Activated CD8-positive, alpha-beta memory T cell treated with anti-CD3 and anti-CD28 coated beads, Interleukin-2, amount 50 U/mL, for 1 hour (primary cell): ENCODE measurements around the gene CHEK1.
A peak's percentile ranks its signal among the peaks of the same experiment; 100 is the strongest.
"Not testable (repeated sequence)": the region's sequence is repeated elsewhere in the genome, so short reads cannot be mapped to it uniquely, and the experiment has no call there.

Experiments
- DNase-seq: peaks from one replicate; pipeline ENCODE4 v3.0.0-alpha.2; 2020; ENCODE audit errors: extremely low read depth

CHEK1 gene

GRCh38 chr11:125624756-125625213 is at the start of gene CHEK1:
TSS of gene CHEK1 (plus strand) at chr11:125625163. CDS start at chr11:125626769, 1,606 bp downstream.
- DNase-seq, result no peak

DNA sequence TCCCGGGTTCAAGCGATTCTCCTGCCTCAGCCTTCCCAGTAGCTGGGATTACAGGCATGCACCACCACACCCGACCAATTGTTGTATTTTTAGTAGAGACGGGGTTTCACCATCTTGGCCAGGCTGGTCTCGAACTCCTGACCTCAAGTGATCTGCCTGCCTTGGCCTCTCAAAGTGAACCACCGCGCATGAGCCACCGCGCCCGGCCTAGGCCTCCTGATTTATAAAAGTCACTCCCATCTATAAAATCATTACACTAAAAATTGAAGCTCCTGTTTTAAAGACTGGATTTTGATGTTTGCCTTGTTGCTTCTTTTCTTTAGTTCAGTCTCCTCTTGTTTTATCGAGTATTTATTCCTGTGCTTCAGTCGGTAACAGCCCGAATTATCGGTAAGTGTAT is 47.8 kb upstream of the CHEK1 start:
- DNase-seq, result not testable (repeated sequence)

GRCh38 chr11:125578783-125579182 is 46.2 kb upstream of the CHEK1 start:
- no peak for DNase-seq

GRCh38 chr11:125579811-125580210 is 45.2 kb upstream of the CHEK1 start:
- no peak for DNase-seq

DNA sequence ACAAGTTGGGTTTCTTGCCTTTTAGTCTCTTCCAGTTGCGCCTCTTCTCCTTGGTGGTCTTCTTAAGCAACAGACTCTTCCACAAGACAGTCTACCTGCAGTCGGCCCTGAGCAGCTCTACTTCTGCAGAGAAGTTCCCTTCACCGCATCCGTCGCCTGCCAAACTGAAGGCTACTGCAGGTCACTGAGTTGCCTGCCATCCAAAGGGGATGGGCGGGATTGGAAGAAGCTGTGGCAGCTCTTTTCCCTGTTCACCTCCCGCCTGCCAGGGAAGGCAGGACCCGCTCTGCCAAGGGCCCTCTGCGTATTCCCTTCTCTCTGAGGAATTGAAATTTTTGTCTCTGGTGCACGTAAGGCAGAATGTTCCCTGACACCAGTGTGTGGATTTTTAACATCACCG is 41.5 kb upstream of the CHEK1 start:
- DNase-seq, result no peak

DNA sequence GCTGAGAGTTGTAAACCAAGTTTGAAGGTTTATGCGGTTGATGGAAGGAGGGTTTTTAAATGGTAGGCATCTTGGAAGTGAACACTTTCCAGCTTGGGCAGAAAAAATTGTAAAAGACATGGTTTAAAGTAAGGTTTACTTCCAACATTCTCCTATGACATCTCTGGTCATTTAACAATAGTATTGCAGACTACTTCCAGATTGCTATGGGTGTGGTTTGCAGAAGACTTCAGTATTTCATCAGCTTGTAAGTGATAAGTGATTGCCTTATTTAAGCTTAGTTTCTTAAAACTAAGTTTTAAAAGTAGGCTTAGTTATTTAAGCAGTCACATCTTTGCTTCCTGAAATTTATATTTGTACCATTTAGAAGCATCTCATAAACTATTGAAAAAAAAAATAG is 39.5 kb upstream of the CHEK1 start:
- no peak for DNase-seq

- no peak for DNase-seq
Observed at GRCh38 chr11:125586623-125587022, 38.3 kb upstream of the CHEK1 start.

DNA sequence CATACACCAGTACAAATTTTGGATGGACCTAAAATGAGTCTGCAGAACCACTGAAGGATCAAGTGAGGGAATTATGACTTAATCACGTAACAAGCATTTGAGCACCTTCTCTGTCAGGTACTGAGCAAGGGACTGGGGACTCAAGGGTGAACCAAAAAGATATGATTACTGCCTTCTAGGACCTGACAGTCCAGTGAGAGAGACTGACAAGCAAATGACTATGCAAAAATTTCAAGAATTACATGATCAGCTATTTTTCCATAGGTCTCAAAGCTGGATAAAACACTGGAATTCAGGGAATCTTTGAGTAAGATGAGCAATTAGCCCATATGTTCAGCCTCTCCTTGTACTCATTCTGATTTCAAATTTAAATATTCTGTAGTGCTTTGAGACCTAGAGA is 37.5 kb upstream of the CHEK1 start:
- DNase-seq, result no peak

- no peak for DNase-seq
Observed at GRCh38 chr11:125588505-125588904, 36.5 kb upstream of the CHEK1 start.

- no peak for DNase-seq
Observed at GRCh38 chr11:125591649-125592304, 33.2 kb upstream of the CHEK1 start.

DNA sequence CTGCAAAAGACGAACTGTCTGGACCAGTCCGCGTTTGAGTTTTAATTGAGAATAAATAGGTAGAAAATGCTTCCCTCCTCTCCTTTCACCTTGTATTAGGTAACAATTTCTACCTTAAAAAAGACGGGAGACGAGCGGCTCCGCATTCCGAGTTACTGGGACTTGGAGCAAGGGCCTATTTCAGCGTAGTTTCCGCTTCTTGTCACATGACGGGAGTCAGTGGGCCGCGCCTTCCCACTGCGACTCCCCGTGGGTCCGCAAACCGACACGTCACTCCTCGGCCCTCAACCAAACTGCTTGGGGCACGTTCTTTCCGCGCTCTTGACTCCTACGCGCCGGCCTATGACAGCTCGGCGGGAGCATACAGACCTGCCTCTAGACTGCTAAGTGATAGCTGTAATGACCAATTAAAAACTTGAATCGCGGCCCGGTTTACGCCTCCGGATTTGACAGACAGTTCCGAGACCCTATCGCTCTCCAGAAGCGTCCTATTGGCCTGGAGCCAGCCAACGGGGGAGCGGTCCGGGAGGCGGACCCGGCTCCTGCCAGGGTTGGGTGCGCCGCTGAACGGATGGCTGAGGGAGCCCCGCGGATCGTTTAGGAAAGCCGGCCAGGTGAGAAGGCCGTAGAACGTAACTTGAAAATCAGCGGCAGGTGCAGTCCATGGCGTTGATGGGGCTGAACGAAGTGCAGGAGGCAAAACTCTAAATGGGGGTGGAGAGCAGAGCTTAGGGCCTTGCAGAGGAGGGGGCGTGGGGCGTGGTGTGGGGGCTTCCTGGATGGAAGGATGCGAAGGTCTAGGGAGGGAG is 32.5 kb upstream of the CHEK1 start, which contains the start of gene STT3A:
STT3A (plus strand) TSS at position 548 of the 809 bp plus-strand sequence. CDS start 3,064 bp downstream, outside the sequence.
- DNase-seq, result peak; percentile 95

- no peak for DNase-seq
Observed at GRCh38 chr11:125593114-125593820, 31.7 kb upstream of the CHEK1 start.

- no peak for DNase-seq
Observed at GRCh38 chr11:125594958-125595357, 30.0 kb upstream of the CHEK1 start.

GRCh38 chr11:125600663-125601062 is 24.3 kb upstream of the CHEK1 start:
- DNase-seq, result no peak

DNA sequence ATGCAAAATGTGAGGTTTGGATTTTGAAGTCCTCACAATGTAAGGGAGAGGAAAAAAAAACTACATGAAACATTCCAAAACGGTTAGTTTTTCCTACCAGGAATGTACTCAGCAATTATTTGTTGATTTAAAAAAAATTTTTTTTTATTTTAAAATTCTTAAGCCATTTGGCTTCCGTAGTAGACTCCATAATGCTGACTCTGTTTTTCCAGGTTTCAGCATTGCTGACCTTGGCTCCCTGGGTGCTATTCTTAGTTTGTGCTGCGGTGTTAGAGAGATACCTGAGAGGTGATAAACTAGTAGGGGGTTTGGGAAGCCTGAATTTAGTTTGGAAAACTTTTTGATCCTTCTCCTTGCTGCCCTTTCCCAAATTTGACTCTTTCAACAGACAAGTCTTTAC is 21.8 kb upstream of the CHEK1 start:
- DNase-seq, result no peak

DNA sequence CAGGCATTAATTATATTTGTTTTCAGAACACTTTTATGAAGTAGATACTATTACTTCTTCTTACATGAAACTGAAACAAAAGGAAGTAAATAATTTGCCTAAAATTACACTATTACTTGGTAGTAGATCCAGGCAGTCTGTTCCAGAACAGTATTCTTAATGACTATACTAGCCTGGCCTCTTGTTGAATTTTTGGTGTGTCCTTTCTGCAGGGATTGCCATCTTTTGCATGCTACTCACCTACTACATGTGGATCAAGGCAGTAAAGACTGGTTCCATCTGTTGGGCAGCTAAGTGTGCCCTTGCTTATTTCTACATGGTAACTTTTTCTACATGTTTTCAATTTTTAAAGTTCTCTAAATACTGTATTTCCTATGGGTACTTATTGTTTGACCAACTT is 19.5 kb upstream of the CHEK1 start:
- no peak for DNase-seq

DNA sequence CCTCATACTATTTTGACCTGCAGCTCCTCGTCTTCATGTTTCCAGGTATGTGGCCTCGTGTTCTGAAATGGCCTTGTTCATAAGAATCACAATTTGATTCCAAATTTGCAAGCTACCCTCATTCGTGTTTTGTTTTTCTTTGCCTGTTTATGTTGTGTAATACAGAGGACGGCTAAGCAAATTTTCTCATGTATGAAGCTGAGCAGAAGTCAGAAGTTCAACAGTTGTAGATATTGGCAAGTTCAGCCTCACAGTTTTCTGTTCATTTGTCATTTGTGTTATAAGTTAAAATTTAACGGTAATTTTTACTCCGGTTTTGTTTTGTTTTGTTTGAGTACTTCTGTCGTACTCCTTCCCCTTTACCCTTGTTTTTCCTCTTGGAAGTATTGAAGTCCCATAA is 15.4 kb upstream of the CHEK1 start:
- DNase-seq, result no peak

- DNase-seq, result no peak
Observed at GRCh38 chr11:125618383-125618782, 6.6 kb upstream of the CHEK1 start.

GRCh38 chr11:125621995-125622394 is 3.0 kb upstream of the CHEK1 start:
- DNase-seq, result no peak

GRCh38 chr11:125623064-125623463 is 1.9 kb upstream of the CHEK1 start:
- no peak for DNase-seq

DNA sequence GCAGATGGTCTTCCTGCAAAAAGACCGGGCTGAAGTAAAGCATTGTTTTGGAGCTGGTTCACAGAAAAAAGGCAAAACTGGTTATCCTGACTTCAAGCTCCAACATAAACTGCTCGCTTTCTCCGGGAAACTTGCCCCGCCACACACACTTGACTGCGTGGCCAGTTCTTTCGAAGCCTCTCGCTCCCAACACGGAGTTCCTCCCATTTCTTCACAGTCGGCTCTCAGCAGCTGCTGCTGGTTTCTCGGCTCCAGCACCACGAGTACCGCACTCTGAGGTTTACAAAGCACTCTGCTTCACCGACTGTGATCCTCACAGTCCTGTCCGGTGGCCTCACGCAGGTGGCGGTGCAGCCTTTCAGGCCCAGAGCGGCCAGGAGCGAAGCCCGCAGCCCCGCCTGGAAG is 264 bp downstream of the CHEK1 start:
- no peak for DNase-seq

DNA sequence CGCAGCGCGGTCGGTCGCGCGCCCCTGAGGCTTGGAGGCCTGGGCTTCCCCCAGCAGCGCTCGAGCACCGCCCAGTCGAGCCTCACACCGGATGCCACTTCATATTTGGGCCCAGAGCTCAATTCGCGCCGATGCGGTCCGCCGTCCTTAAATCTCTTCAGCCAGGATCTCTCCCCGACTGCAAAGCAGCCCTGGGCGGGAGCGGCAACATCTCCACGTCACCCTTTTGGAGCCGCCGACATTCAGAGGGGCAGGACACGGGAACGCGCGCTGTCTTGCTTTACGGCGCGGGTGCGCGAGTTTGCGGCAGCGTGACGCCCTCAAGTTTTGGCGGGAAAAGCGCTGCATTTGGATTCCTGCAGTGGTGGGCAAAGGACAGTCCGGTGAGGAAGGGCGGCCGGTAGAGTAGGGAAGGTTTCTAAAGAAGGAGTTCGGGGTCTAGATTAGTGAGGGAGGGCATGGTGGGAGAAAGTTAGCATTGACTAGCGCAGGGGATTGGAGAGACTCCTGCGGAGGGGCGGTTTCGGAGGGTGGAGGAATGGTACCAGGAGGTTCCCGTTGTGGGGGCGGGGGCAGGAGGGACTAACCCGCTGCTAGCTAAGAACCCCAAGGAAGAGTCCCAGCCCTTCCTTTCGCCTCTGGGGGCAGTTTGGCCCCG is 796 bp downstream of the CHEK1 start:
- peak; percentile 38 for DNase-seq
